Breast epithelium (tissue), 3 donors: ENCODE results near the gene ERN2.

ENCODE experiments used
- CTCF ChIP-seq, 3 donors: fragments of 450-650 bp; IDR thresholded peaks; one replicate each; pipeline ENCODE4 v1.5.1; 2016 to 2017; ENCODE audit warnings: antibody characterized with exemption in 3 of 3, mild to moderate bottlenecking in 3 of 3, moderate library complexity in 3 of 3
- POLR2A ChIP-seq: fragments of 450-650 bp; IDR thresholded peaks from one replicate; pipeline ENCODE4 v1.6.1; 2016; ENCODE audit warnings: antibody characterized with exemption, mild to moderate bottlenecking, moderate library complexity

GRCh38 chr16:23682181-23682580 lies 30.8 kb downstream of the ERN2 start:
- TF ChIP-seq POLR2A (no peak), CTCF (IDR thresholded peaks at IDR 0.05) (no peak)
